Measurements from ENCODE around the gene KRT222. TPM values are rescaled to one million over a fixed set of nuclear protein-coding genes. Genes with fewer than 3 reads are reported as not detected.

The KRT222 gene
- 1 to 10 TPM in 1 of 3 donors, under 1 TPM in 1, not detected in 1; 0.43 to 1.0 TPM for total RNA-seq
- long read RNA-seq, donor 1, partial matches to known transcripts: 0 of 1 reads
- long read RNA-seq, donor 1, other reads (novel, unspliced or antisense): 0 of 1 reads
- long read RNA-seq, donor 2, partial matches to known transcripts: 0 of 1 reads
- long read RNA-seq, donor 2, other reads (novel, unspliced or antisense): 0 of 1 reads

- Histone ChIP-seq H3K36me3 (ENCODE audit: low read depth) (no peaks in the 10 kb centered on the region), H3K4me1 (ENCODE audit: low read depth) (no peaks in the 10 kb centered on the region), H3K9me3 (no peaks in the 10 kb centered on the region), H3K4me3 (no peak within 1 kb of the TSS)
- TF ChIP-seq CTCF (IDR thresholded peaks at IDR 0.05): no peak
- intact Hi-C loops (cut with DNase I, micrococcal nuclease): no loop called here
- ATAC-seq: no peak
- no peak for DNase-seq
Measured at GRCh38 chr17:40664582-40665333, at the start of gene KRT222. TSS of gene KRT222 (minus strand) at chr17:40665177. CDS start at chr17:40665099, 78 bp downstream.

- intact Hi-C loops (cut with DNase I, micrococcal nuclease): no loop called here
- TF ChIP-seq CTCF (IDR thresholded peaks at IDR 0.05): no peak
- H3K36me3 ChIP-seq (ENCODE audit: low read depth): no peaks in the 10 kb centered on the region
- no peak for DNase-seq
- H3K4me3 ChIP-seq: no peak overlapping the region
- ATAC-seq: no peak
- H3K9me3 ChIP-seq: no peaks in the 10 kb centered on the region
- H3K4me1 ChIP-seq (ENCODE audit: low read depth): no peaks in the 10 kb centered on the region
Measured at GRCh38 chr17:40714473-40714872, 49.5 kb upstream of the KRT222 start.

GRCh38 chr17:40707745-40708144 lies 42.8 kb upstream of the KRT222 start:
- Histone ChIP-seq H3K9me3 (no peaks in the 10 kb centered on the region), H3K36me3 (ENCODE audit: low read depth) (no peaks in the 10 kb centered on the region), H3K4me1 (ENCODE audit: low read depth) (no peaks in the 10 kb centered on the region), H3K4me3 (no peak overlapping the region)
- TF ChIP-seq CTCF (IDR thresholded peaks at IDR 0.05): no peak
- intact Hi-C loops (cut with DNase I, micrococcal nuclease): no loop called here
- ATAC-seq (no peak), DNase-seq (peak in 1 of 3 donors; percentile 7)

GRCh38 chr17:40705584-40705983 lies 40.6 kb upstream of the KRT222 start:
- ATAC-seq (no peak), DNase-seq (no peak)
- H3K4me3 ChIP-seq: no peak overlapping the region
- no peaks in the 10 kb centered on the region for H3K9me3 ChIP-seq
- no peaks in the 10 kb centered on the region for H3K36me3 ChIP-seq (ENCODE audit: low read depth)
- intact Hi-C loops (cut with DNase I, micrococcal nuclease): no loop called here
- TF ChIP-seq CTCF (IDR thresholded peaks at IDR 0.05): no peak
- H3K4me1 ChIP-seq (ENCODE audit: low read depth): no peaks in the 10 kb centered on the region

- TF ChIP-seq CTCF (IDR thresholded peaks at IDR 0.05): no peak
- DNase-seq: no peak
- Histone ChIP-seq H3K4me1 (ENCODE audit: low read depth) (no peaks in the 10 kb centered on the region), H3K36me3 (ENCODE audit: low read depth) (no peaks in the 10 kb centered on the region), H3K4me3 (no peak within 1 kb of the TSS), H3K9me3 (no peaks in the 10 kb centered on the region)
- ATAC-seq: no peak
- intact Hi-C loops (cut with DNase I, micrococcal nuclease): no loop called here
Measured at GRCh38 chr17:40703652-40704051, 38.7 kb upstream of the KRT222 start, which contains the start of gene KRT24. TSS of gene KRT24 (minus strand) at chr17:40703752. CDS start at chr17:40703693, 59 bp downstream.
